Parathyroid adenoma (tissue), 2 donors: ENCODE results near the gene PRICKLE2.

Experiments
- H2AFZ ChIP-seq: fragments of 300-600 bp; sonication (generic); one replicate; pipeline ENCODE4 v1.7.0; 2017; ENCODE audit warnings: antibody characterized with exemption, mild to moderate bottlenecking
- H3K27ac ChIP-seq: fragments of 300-600 bp; sonication (generic); one replicate; pipeline ENCODE4 v1.7.0; 2017
- H3K27me3 ChIP-seq: fragments of 300-600 bp; sonication (generic); one replicate; pipeline ENCODE4 v1.7.0; 2017; ENCODE audit warnings: low read length; ENCODE audit not compliant: control insufficient read depth, insufficient read depth
- H3K36me3 ChIP-seq: fragments of 300-600 bp; sonication (generic); one replicate; pipeline ENCODE4 v1.7.0; 2017; ENCODE audit warnings: low read length; ENCODE audit not compliant: control insufficient read depth, insufficient read depth
- H3K4me1 ChIP-seq: fragments of 300-600 bp; sonication (generic); one replicate; pipeline ENCODE4 v1.7.0; 2017; ENCODE audit warnings: control low read depth
- H3K4me2 ChIP-seq: fragments of 300-600 bp; sonication (generic); one replicate; pipeline ENCODE4 v1.7.0; 2017; ENCODE audit warnings: low read length
- H3K4me3 ChIP-seq: fragments of 300-600 bp; sonication (generic); one replicate; pipeline ENCODE4 v1.7.0; 2017; ENCODE audit warnings: low read depth, low read length
- H3K79me2 ChIP-seq: fragments of 300-600 bp; sonication (generic); one replicate; pipeline ENCODE4 v1.7.0; 2017; ENCODE audit warnings: control low read depth
- H3K9ac ChIP-seq: fragments of 300-600 bp; sonication (generic); one replicate; pipeline ENCODE4 v1.7.0; 2017; ENCODE audit warnings: mild to moderate bottlenecking
- H3K9me3 ChIP-seq: fragments of 300-600 bp; sonication (generic); one replicate; pipeline ENCODE4 v1.7.0; 2017; ENCODE audit warnings: low read length; ENCODE audit not compliant: control insufficient read depth
- TF ChIP-seq, protein P1 (sequence below): fragments of 300-600 bp; sonication (generic); IDR thresholded peaks from one replicate; pipeline ENCODE4 v1.7.0; 2017; ENCODE audit warnings: antibody characterized with exemption, mild to moderate bottlenecking
- donor health status: primary hyperparathyroidism.

PRICKLE2 gene

DNA sequence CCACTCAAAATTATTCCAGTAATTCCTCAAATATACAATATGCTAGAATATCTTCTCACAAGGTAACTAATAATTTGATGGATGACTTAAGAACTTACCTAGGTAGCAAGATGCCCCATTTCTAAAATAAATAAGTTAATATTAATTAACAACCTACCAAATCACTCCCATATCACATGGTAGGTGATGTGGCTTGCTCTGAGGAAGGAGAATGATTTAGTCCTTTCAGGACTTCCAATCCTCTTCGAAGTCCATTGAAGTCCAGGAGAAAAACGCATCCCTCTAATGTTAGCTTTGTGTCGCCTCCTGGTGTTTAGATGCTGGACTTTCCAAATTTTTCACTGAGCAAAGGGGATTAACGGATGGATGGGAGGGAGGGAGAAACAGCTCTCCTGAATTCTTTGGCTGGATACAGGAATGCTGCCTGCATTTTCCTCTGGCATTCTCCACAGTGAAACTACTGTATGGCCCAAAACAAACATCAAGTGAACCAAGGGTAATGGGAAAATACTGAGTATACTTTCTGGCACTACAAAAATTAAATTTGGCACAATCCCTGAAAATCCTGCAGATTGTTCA, 58.6 kb downstream of the PRICKLE2 start:
- H3K36me3 ChIP-seq: no peaks in the 10 kb centered on the region
- no peaks in the 10 kb centered on the region for H3K9me3 ChIP-seq
- no peaks in the 10 kb centered on the region for H3K79me2 ChIP-seq
- H3K4me2 ChIP-seq: no peak overlapping the region
- no peaks in the 10 kb centered on the region for H3K27me3 ChIP-seq
- H2AFZ ChIP-seq: no peak overlapping the region
- H3K4me3 ChIP-seq: no peak overlapping the region
- peaks cover 7% of the 10 kb centered on the region for H3K4me1 ChIP-seq
- H3K9ac ChIP-seq: no peak overlapping the region
- no peak overlapping the region for H3K27ac ChIP-seq
- TF ChIP-seq, protein P1, sequence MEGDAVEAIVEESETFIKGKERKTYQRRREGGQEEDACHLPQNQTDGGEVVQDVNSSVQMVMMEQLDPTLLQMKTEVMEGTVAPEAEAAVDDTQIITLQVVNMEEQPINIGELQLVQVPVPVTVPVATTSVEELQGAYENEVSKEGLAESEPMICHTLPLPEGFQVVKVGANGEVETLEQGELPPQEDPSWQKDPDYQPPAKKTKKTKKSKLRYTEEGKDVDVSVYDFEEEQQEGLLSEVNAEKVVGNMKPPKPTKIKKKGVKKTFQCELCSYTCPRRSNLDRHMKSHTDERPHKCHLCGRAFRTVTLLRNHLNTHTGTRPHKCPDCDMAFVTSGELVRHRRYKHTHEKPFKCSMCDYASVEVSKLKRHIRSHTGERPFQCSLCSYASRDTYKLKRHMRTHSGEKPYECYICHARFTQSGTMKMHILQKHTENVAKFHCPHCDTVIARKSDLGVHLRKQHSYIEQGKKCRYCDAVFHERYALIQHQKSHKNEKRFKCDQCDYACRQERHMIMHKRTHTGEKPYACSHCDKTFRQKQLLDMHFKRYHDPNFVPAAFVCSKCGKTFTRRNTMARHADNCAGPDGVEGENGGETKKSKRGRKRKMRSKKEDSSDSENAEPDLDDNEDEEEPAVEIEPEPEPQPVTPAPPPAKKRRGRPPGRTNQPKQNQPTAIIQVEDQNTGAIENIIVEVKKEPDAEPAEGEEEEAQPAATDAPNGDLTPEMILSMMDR: peak; percentile 47

DNA sequence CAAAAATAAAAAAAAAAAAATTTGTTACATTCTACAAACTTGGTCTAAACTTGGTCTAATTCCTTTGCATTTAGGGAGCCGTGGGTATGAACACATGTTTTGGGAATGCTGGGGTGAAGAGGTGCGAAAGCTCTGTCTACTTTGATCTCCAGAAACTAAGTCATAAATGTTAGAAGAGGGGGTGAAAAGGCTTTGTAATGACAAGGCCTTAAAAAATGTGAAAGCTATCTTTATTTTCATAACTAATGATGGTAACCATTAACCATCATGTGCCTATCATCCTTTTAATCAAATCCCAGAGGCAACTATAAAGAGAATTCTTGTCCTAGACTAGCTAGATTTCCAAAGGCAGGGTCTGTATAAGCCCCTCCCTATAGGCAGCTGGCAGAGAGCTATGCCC, 60.9 kb downstream of the PRICKLE2 start:
- no peak overlapping the region for H3K27ac ChIP-seq
- H3K4me1 ChIP-seq: peaks cover 22% of the 10 kb centered on the region
- no peaks in the 10 kb centered on the region for H3K36me3 ChIP-seq
- no peak overlapping the region for H2AFZ ChIP-seq
- H3K4me2 ChIP-seq: no peak overlapping the region
- H3K9ac ChIP-seq: no peak overlapping the region
- H3K9me3 ChIP-seq: no peaks in the 10 kb centered on the region
- H3K79me2 ChIP-seq: no peaks in the 10 kb centered on the region
- no peaks in the 10 kb centered on the region for H3K27me3 ChIP-seq
- no peak overlapping the region for H3K4me3 ChIP-seq
- TF ChIP-seq, protein P1: no peak

DNA sequence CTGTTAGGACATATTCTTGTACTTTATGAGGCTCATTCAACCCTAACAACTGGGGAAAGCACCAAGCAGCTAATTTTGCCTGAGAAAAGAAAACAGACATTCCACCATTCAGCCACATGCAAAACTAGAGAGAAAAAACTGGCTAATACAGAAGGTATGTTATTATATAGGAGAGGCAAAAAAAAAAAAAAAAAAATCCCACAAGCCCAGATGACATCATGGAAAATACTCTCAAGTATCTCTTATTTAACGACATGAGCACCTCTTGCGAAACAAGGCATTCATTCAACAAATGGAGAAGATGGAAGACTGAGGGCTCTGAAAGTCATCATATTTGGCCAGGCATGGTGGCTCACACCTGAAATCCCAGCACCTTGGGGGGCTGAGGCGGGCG, 61.5 kb downstream of the PRICKLE2 start:
- no peaks in the 10 kb centered on the region for H3K36me3 ChIP-seq
- no peak overlapping the region for H3K4me3 ChIP-seq
- H2AFZ ChIP-seq: no peak overlapping the region
- no peak overlapping the region for H3K27ac ChIP-seq
- TF ChIP-seq, protein P1: no peak
- H3K9ac ChIP-seq: no peak overlapping the region
- H3K79me2 ChIP-seq: no peaks in the 10 kb centered on the region
- H3K9me3 ChIP-seq: no peaks in the 10 kb centered on the region
- H3K4me2 ChIP-seq: no peak overlapping the region
- peaks cover 22% of the 10 kb centered on the region for H3K4me1 ChIP-seq
- no peaks in the 10 kb centered on the region for H3K27me3 ChIP-seq

DNA sequence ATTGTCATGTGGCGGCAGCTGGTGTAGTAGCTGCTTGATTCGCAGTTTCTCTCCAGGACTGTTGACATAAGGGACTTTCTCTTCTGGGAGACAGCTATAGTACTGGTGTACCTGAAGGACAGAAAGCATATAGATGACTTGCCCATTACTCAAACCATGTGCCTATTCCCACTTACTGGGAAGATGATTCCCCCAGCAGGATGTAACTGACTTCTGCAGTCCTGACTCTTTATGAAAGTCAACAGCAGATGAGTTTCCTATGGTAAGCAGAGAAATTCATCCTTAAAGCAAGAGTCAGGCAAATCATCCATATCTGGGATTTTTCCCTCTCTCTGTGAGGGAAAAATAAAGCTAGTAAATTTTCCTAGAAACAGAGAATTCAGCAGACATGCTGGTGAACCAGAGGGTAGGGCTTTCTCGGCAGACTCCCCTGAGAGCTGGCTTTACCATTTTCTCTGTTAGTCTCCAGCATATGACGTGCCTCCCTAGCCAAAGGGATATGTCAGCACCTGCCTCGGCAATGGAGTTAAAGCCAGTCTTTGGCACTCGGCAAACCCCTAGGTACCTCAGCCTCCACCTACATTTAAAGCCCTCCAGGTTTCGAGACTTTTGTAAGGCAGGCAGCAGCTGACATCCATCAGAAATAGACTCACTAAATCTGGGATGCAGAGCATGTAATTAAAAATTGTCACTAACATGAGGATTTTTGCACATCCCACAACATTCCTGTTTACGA, 62.1 kb downstream of the PRICKLE2 start:
- H3K9me3 ChIP-seq: no peaks in the 10 kb centered on the region
- H3K4me1 ChIP-seq: peaks cover 22% of the 10 kb centered on the region
- no peak overlapping the region for H3K4me2 ChIP-seq
- H2AFZ ChIP-seq: no peak overlapping the region
- no peaks in the 10 kb centered on the region for H3K79me2 ChIP-seq
- no peak overlapping the region for H3K4me3 ChIP-seq
- H3K9ac ChIP-seq: no peak overlapping the region
- H3K27me3 ChIP-seq: no peaks in the 10 kb centered on the region
- no peak overlapping the region for H3K27ac ChIP-seq
- no peaks in the 10 kb centered on the region for H3K36me3 ChIP-seq
- TF ChIP-seq, protein P1: no peak

DNA sequence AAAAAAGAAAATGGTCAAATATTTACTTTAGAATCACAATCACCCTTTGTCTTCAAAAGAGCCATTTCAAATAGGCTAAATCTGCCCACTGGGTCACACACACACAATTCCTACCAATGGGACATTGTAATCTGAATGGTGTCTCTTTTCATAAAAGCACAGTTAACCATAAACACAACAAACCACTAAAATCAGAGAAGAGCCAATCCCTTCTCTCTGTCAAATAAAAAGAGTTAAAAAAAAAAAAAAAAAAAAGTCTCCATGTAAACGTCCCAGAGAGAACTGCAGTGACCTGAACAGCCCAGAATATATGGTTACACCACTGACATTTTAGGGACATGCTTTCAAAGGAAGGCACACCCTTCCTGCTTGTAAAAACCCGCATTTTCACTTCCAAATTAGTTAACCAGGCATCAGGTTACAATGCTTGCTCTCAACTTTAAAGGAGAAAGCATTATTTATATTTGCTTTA, 63.7 kb downstream of the PRICKLE2 start:
- peaks cover 22% of the 10 kb centered on the region for H3K4me1 ChIP-seq
- TF ChIP-seq, protein P1: no peak
- no peak overlapping the region for H3K9ac ChIP-seq
- H3K27ac ChIP-seq: no peak overlapping the region
- H2AFZ ChIP-seq: no peak overlapping the region
- no peaks in the 10 kb centered on the region for H3K27me3 ChIP-seq
- peak overlapping the region; percentile 39 for H3K4me3 ChIP-seq
- H3K79me2 ChIP-seq: no peaks in the 10 kb centered on the region
- H3K9me3 ChIP-seq: no peaks in the 10 kb centered on the region
- peak overlapping the region; percentile 63 for H3K4me2 ChIP-seq
- no peaks in the 10 kb centered on the region for H3K36me3 ChIP-seq
